Lower leg skin (tissue), 3 donors: Measurements from ENCODE around the gene WDCP.

ENCODE experiments used
- CTCF ChIP-seq, 3 donors: fragments of 450-650 bp; IDR thresholded peaks; one replicate each; pipeline ENCODE4 v1.5.1; 2016; ENCODE audit warnings: antibody characterized with exemption in 3 of 3, mild to moderate bottlenecking in 3 of 3, moderate library complexity in 2 of 3
- POLR2A ChIP-seq, 2 donors: fragments of 450-650 bp; IDR thresholded peaks; one replicate each; pipeline ENCODE4 v1.6.1; 2016 to 2017; ENCODE audit warnings: antibody characterized with exemption in 2 of 2, mild to moderate bottlenecking in 1 of 2, moderate library complexity in 1 of 2

- TF ChIP-seq CTCF (IDR thresholded peaks at IDR 0.05) (no peak), POLR2A (IDR thresholded peaks at IDR 0.05) (no peak)
These were observed 3.1 kb upstream of the WDCP start for GRCh38 chr2:24050041-24050979.
